ENCODE measurements around the gene DHCR24. TPM values are rescaled to one million over a fixed set of nuclear protein-coding genes. Genes with fewer than 3 reads are reported as not detected.

Gene DHCR24
- total RNA-seq, 1 donor from 2014 or later: 168 TPM

DNA sequence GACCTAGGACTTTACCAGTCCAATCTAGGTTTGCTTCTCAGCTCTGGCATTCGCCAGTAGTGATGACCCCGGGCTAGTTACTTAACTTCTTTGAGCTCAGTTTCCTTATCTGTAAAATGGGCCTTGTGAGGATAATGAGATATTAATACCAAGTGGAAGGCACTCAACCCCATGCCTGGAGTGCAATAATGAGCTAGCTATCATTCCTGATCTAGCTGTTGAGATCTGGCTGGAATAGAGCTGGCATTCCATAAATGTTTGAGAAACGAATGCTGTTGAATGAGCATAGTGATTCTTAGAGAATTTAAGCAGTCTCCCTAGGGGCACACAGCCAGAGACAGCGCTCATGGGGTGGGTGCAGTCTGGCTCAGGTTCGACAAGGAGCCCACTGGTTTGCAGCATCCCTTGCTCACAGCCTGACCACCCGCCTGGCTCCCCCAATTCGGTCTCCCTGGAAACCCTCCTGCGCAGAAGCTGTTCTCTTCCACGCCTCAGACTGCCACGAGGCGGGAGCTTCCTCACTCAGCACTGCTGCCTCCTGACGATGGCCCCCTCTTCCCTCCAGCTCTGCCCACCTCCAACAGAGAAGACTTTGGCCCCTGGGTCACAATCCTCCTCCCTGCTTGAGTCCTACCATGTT lies 32.5 kb downstream of the DHCR24 start:
- Histone ChIP-seq H3K27ac (ENCODE audit: low read depth, low read length) (no peak overlapping the region), H2AFZ (ENCODE audit: low read depth, low read length) (no peak overlapping the region), H3K79me2 (ENCODE audit: insufficient read depth, low read length) (peaks cover 4% of the 10 kb centered on the region), H3K4me2 (ENCODE audit: low read length) (no peak overlapping the region), H3K4me3 (ENCODE audit: insufficient read depth, low read depth, low read length) (no peak overlapping the region), H3K9ac (ENCODE audit: low read length) (no peak overlapping the region), H3K27me3 (ENCODE audit: insufficient read depth, low read length) (no peaks in the 10 kb centered on the region), H4K20me1 (ENCODE audit: insufficient read depth, low read length) (peaks cover 14% of the 10 kb centered on the region), H3K36me3 (ENCODE audit: insufficient read depth, low read length) (peaks cover 28% of the 10 kb centered on the region), H3K9me3 (ENCODE audit: insufficient read depth, low read depth, low read length) (no peaks in the 10 kb centered on the region), H3K4me1 (ENCODE audit: insufficient read depth, low read length) (peaks cover 45% of the 10 kb centered on the region)
- peaks cover 22% of the 10 kb centered on the region for H3K4me1 Mint-ChIP-seq (ENCODE audit: low read depth, unreplicated experiment)
- peak; percentile 33 for DNase-seq (ENCODE audit: low read depth)
- FAIRE-seq: no peak
- peaks cover 43% of the 10 kb centered on the region for H3K36me3 Mint-ChIP-seq (ENCODE audit: low read depth, unreplicated experiment)
- TF ChIP-seq, protein P1, sequence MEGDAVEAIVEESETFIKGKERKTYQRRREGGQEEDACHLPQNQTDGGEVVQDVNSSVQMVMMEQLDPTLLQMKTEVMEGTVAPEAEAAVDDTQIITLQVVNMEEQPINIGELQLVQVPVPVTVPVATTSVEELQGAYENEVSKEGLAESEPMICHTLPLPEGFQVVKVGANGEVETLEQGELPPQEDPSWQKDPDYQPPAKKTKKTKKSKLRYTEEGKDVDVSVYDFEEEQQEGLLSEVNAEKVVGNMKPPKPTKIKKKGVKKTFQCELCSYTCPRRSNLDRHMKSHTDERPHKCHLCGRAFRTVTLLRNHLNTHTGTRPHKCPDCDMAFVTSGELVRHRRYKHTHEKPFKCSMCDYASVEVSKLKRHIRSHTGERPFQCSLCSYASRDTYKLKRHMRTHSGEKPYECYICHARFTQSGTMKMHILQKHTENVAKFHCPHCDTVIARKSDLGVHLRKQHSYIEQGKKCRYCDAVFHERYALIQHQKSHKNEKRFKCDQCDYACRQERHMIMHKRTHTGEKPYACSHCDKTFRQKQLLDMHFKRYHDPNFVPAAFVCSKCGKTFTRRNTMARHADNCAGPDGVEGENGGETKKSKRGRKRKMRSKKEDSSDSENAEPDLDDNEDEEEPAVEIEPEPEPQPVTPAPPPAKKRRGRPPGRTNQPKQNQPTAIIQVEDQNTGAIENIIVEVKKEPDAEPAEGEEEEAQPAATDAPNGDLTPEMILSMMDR (IDR thresholded peaks at IDR 0.05; ENCODE audit: insufficient read depth, low read depth, low read length): no peak
- no peak for TF ChIP-seq EZH2 (IDR thresholded peaks at IDR 0.05; ENCODE audit: insufficient read depth, low read length)
- H3K9me3 Mint-ChIP-seq (ENCODE audit: unreplicated experiment): peaks cover 2% of the 10 kb centered on the region
- H3K27me3 Mint-ChIP-seq (ENCODE audit: low read depth, unreplicated experiment): no peaks in the 10 kb centered on the region
- H3K4me3 Mint-ChIP-seq (ENCODE audit: unreplicated experiment): no peak overlapping the region
- no peak overlapping the region for H3K27ac Mint-ChIP-seq (ENCODE audit: unreplicated experiment)

DNA sequence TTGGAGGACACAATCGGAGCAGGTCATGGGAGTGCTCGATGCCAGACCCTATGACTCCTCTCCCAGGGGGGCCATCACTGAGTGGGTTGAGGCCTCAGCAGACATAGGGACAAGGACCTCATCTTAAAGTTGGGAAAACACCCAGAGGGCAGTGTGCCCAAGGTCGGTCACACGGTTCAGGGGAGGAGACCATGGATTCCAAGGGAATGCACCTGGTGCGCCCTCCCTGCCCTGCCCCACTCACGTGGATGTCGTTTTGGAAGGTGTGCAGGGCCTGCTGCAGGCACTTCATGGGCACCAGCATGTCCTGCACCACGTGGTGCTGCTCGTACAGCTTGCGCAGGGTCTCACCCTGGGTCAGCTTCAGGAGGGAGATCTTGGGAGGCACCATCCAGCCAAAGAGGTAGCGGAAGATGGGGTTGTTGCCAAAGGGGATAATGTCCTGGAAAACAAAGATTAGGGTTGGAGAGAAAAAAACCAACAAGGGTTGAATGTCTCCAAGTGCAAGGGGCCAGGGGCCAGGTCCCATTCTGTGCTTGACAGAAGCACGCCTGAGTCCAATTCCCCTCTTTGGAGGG lies 33.1 kb downstream of the DHCR24 start:
- no peak overlapping the region for H3K9ac ChIP-seq (ENCODE audit: low read length)
- no peak for DNase-seq (ENCODE audit: low read depth)

More for the DNA sequence above, 33.1 kb downstream of the DHCR24 start:
- H3K4me3 ChIP-seq (ENCODE audit: insufficient read depth, low read depth, low read length): no peak overlapping the region
- H3K9me3 ChIP-seq (ENCODE audit: insufficient read depth, low read depth, low read length): no peaks in the 10 kb centered on the region
- H3K9me3 Mint-ChIP-seq (ENCODE audit: unreplicated experiment): peaks cover 2% of the 10 kb centered on the region
- H3K4me1 Mint-ChIP-seq (ENCODE audit: low read depth, unreplicated experiment): peaks cover 22% of the 10 kb centered on the region
- no peak overlapping the region for H2AFZ ChIP-seq (ENCODE audit: low read depth, low read length)
- peaks cover 14% of the 10 kb centered on the region for H4K20me1 ChIP-seq (ENCODE audit: insufficient read depth, low read length)
- FAIRE-seq: no peak
- no peaks in the 10 kb centered on the region for H3K27me3 Mint-ChIP-seq (ENCODE audit: low read depth, unreplicated experiment)
- H3K36me3 ChIP-seq (ENCODE audit: insufficient read depth, low read length): peaks cover 33% of the 10 kb centered on the region
- no peak overlapping the region for H3K27ac ChIP-seq (ENCODE audit: low read depth, low read length)
- H3K4me3 Mint-ChIP-seq (ENCODE audit: unreplicated experiment): no peak overlapping the region
- H3K4me1 ChIP-seq (ENCODE audit: insufficient read depth, low read length): peaks cover 45% of the 10 kb centered on the region
- H3K79me2 ChIP-seq (ENCODE audit: insufficient read depth, low read length): peaks cover 4% of the 10 kb centered on the region
- H3K36me3 Mint-ChIP-seq (ENCODE audit: low read depth, unreplicated experiment): peaks cover 43% of the 10 kb centered on the region
- no peak overlapping the region for H3K4me2 ChIP-seq (ENCODE audit: low read length)
- no peak for TF ChIP-seq EZH2 (IDR thresholded peaks at IDR 0.05; ENCODE audit: insufficient read depth, low read length)
- TF ChIP-seq, protein P1 (IDR thresholded peaks at IDR 0.05; ENCODE audit: insufficient read depth, low read depth, low read length): no peak
- H3K27ac Mint-ChIP-seq (ENCODE audit: unreplicated experiment): no peak overlapping the region
- no peaks in the 10 kb centered on the region for H3K27me3 ChIP-seq (ENCODE audit: insufficient read depth, low read length)

Data from astrocyte (in vitro differentiated cells and primary cell).